H9 (cell line): Measurements from ENCODE around the gene OTUD3. TPM values are rescaled to one million over a fixed set of nuclear protein-coding genes. Genes with fewer than 3 reads are reported as not detected.

Source experiments
- DNase-seq: peaks from one replicate; pipeline ENCODE4 v3.0.0-alpha.2; 2017
- H2AFZ ChIP-seq: one replicate; pipeline ENCODE4 v1.6.1; 2013; ENCODE audit warnings: mild to moderate bottlenecking, low read length, control low read depth, moderate library complexity
- H2AK5ac ChIP-seq: 2 replicates; pipeline ENCODE4 v1.6.1; 2013; ENCODE audit warnings: low read length, control low read depth, mixed read lengths; ENCODE audit not compliant: insufficient read length
- H2BK120ac ChIP-seq: one replicate; pipeline ENCODE4 v1.6.1; 2013; ENCODE audit warnings: low read depth, mild to moderate bottlenecking, low read length, control low read depth, inconsistent platforms; ENCODE audit not compliant: poor library complexity, severe bottlenecking
- H2BK12ac ChIP-seq: 2 replicates; pipeline ENCODE4 v1.6.1; 2013; ENCODE audit warnings: low read length, control low read depth, mixed read lengths, low read depth; ENCODE audit not compliant: insufficient read length
- H2BK15ac ChIP-seq: 2 replicates; pipeline ENCODE4 v1.6.1; 2013; ENCODE audit warnings: low read depth, low read length, control low read depth
- H2BK20ac ChIP-seq: one replicate; pipeline ENCODE4 v1.6.1; 2013; ENCODE audit warnings: low read depth, mild to moderate bottlenecking, low read length, control low read depth, inconsistent platforms; ENCODE audit not compliant: poor library complexity, severe bottlenecking
- H2BK5ac ChIP-seq: 2 replicates; pipeline ENCODE4 v1.6.1; 2013; ENCODE audit warnings: low read length, control low read depth, mixed read lengths; ENCODE audit not compliant: insufficient read length
- H3K14ac ChIP-seq: 2 replicates; pipeline ENCODE4 v1.6.1; 2013; ENCODE audit warnings: low read length, control low read depth; ENCODE audit not compliant: insufficient read depth
- H3K18ac ChIP-seq: 2 replicates; pipeline ENCODE4 v1.6.1; 2013; ENCODE audit warnings: low read depth, mild to moderate bottlenecking, mixed read lengths, low read length, control low read depth; ENCODE audit not compliant: insufficient read length
- H3K23ac ChIP-seq: 2 replicates; pipeline ENCODE4 v1.6.1; 2013; ENCODE audit warnings: low read length, control low read depth, mixed read lengths, low read depth; ENCODE audit not compliant: insufficient read length
- H3K23me2 ChIP-seq: 2 replicates; pipeline ENCODE4 v1.6.1; 2013; ENCODE audit warnings: low read depth, mild to moderate bottlenecking, mixed read lengths, low read length, control low read depth; ENCODE audit not compliant: insufficient read length, poor library complexity, severe bottlenecking
- H3K27ac ChIP-seq: 2 replicates; pipeline ENCODE4 v1.5.1; 2013; ENCODE audit warnings: low read length, control low read depth, mixed read lengths, low read depth; ENCODE audit not compliant: insufficient read length
- H3K27me3 ChIP-seq: 2 replicates; pipeline ENCODE4 v1.6.1; 2013; ENCODE audit warnings: low read length, control low read depth, inconsistent platforms; ENCODE audit not compliant: insufficient read depth
- H3K4ac ChIP-seq: 2 replicates; pipeline ENCODE4 v1.6.1; 2013; ENCODE audit warnings: low read depth, mild to moderate bottlenecking, control low read depth, inconsistent platforms, low read length, moderate library complexity
- H3K4me1 ChIP-seq: 2 replicates; pipeline ENCODE4 v1.6.1; 2013; ENCODE audit warnings: low read length, control low read depth, inconsistent platforms; ENCODE audit not compliant: insufficient read depth
- H3K4me2 ChIP-seq: 2 replicates; pipeline ENCODE4 v1.6.1; 2013; ENCODE audit warnings: low read length, control low read depth, mixed read lengths; ENCODE audit not compliant: insufficient read length, insufficient read depth
- H3K56ac ChIP-seq: 2 replicates; pipeline ENCODE4 v1.6.1; 2013; ENCODE audit warnings: low read depth, mild to moderate bottlenecking, mixed read lengths, low read length, control low read depth; ENCODE audit not compliant: insufficient read length
- H3K79me1 ChIP-seq: 2 replicates; pipeline ENCODE4 v1.6.1; 2013; ENCODE audit warnings: low read depth, mild to moderate bottlenecking, moderate library complexity, low read length, control low read depth, inconsistent platforms; ENCODE audit not compliant: insufficient read depth, poor library complexity, severe bottlenecking
- H3K79me2 ChIP-seq: 2 replicates; pipeline ENCODE4 v1.6.1; 2013; ENCODE audit warnings: low read length, control low read depth, inconsistent platforms; ENCODE audit not compliant: insufficient read depth
- H3K9ac ChIP-seq: 2 replicates; pipeline ENCODE4 v1.6.1; 2013; ENCODE audit warnings: low read length, control low read depth, mixed read lengths; ENCODE audit not compliant: insufficient read length; ENCODE audit errors: extremely low read depth
- H3K9me3 ChIP-seq: one replicate; pipeline ENCODE4 v1.6.1; 2013; ENCODE audit warnings: low read depth, low read length, inconsistent platforms; ENCODE audit not compliant: control insufficient read depth
- H3T11ph ChIP-seq: one replicate; pipeline ENCODE4 v1.6.1; 2013; ENCODE audit warnings: mild to moderate bottlenecking, low read length, control low read depth, inconsistent platforms
- H4K20me1 ChIP-seq: one replicate; pipeline ENCODE4 v1.6.1; 2013; ENCODE audit not compliant: control insufficient read depth, insufficient read length, insufficient read depth
- H4K5ac ChIP-seq: 2 replicates; pipeline ENCODE4 v1.6.1; 2013; ENCODE audit warnings: low read depth, mild to moderate bottlenecking, mixed read lengths, low read length, control low read depth; ENCODE audit not compliant: insufficient read length
- H4K8ac ChIP-seq: replicated peaks from 2 replicates; pipeline ENCODE4 v1.6.1; 2013; ENCODE audit warnings: low read length, control low read depth, mixed read lengths, low read depth; ENCODE audit not compliant: insufficient read length
- H4K91ac ChIP-seq: 2 replicates; pipeline ENCODE4 v1.6.1; 2013; ENCODE audit warnings: low read depth, mild to moderate bottlenecking, moderate library complexity, mixed read lengths, low read length, control low read depth; ENCODE audit not compliant: insufficient read length
- H3K27ac Mint-ChIP-seq, 3 experiments: 2 replicates in 2 of 3; 3 replicates in 1 of 3; pipeline ENCODE4 v1.8.0; 2020 to 2021; ENCODE audit warnings: mixed read lengths in 3 of 3, mild to moderate bottlenecking in 1 of 3, moderate library complexity in 1 of 3
- H3K27me3 Mint-ChIP-seq: 2 replicates; pipeline ENCODE4 v1.8.0; 2021; ENCODE audit warnings: low read depth, mild to moderate bottlenecking, moderate library complexity, mixed read lengths
- H3K36me3 Mint-ChIP-seq, 3 experiments: 2 replicates in 2 of 3; 3 replicates in 1 of 3; pipeline ENCODE4 v1.8.0; 2020 to 2021; ENCODE audit warnings: low read depth in 3 of 3, mixed read lengths in 3 of 3; ENCODE audit not compliant: insufficient read depth in 1 of 3
- H3K4me1 Mint-ChIP-seq, 2 experiments: 2 replicates each; pipeline ENCODE4 v1.8.0; 2020; ENCODE audit warnings: mixed read lengths in 2 of 2
- H3K4me3 Mint-ChIP-seq, 2 experiments: 2 replicates in 1 of 2; 3 replicates in 1 of 2; pipeline ENCODE4 v1.8.0; 2020 to 2021; ENCODE audit warnings: mild to moderate bottlenecking in 2 of 2, mixed read lengths in 2 of 2, moderate library complexity in 1 of 2
- H3K9me3 Mint-ChIP-seq, 2 experiments: 2 replicates in 1 of 2; 3 replicates in 1 of 2; pipeline ENCODE4 v1.8.0; 2020; ENCODE audit warnings: mild to moderate bottlenecking in 2 of 2, mixed read lengths in 2 of 2, moderate library complexity in 1 of 2
- CTCF ChIP-seq: fragments of 200-600 bp; sonication (generic); conservative IDR thresholded peaks from 3 replicates; pipeline ENCODE4 v1.8.0; 2021; ENCODE audit warnings: antibody characterized with exemption, mild to moderate bottlenecking
- WGBS: extraction: QIAGEN DNeasy Blood & Tissue Kit; methylation state at CpG from one replicate; pipeline ENCODE4 v1.1.7; 2013; ENCODE audit warnings: missing lambda C conversion rate, low lambda C conversion rate, mixed read lengths; ENCODE audit not compliant: insufficient read length; ENCODE audit errors: extremely low coverage; 5-methylcytosine and 5-hydroxymethylcytosine counted together
- total RNA-seq: library from RNA; stranded (reverse); gene quantifications from 2 replicates; pipeline ENCODE4 v1.2.1, GENCODE V29; 2021

OTUD3 gene
- total RNA-seq, 1 experiment from 2014 or later: 12.0 TPM

DNA sequence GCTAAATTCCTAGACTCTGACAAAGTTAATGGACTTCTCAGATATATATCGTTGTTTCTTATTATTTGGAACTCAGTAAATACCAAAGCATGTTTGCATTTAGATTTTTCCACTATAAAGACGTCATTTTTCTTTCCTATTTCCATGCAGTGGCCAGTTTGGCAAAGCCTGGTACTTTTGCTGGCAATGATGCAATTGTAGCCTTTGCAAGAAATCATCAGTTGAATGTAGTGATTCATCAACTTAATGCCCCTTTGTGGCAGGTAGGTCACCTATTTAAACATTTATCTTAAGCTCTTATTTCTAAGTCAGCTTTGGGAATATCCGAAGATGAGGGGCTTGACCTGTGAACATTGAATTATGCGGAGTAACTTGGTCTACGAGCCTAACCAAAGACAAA lies 12.0 kb downstream of the OTUD3 start:
- no peak for TF ChIP-seq CTCF
- no peak overlapping the region for H2BK5ac ChIP-seq
- H3K4me1 Mint-ChIP-seq: no peaks in the 10 kb centered on the region; a peak in 1 of 4 replicates
- no peak overlapping the region for H4K5ac ChIP-seq
- no peaks in the 10 kb centered on the region for H3K9me3 Mint-ChIP-seq
- no peak overlapping the region for H2BK15ac ChIP-seq
- no peak overlapping the region for H3K27ac Mint-ChIP-seq
- no peak overlapping the region for H3K14ac ChIP-seq
- no peak overlapping the region for H2BK12ac ChIP-seq
- H3K79me1 ChIP-seq: peaks cover 5% of the 10 kb centered on the region
- no peak overlapping the region for H2BK120ac ChIP-seq
- H3K4me2 ChIP-seq: no peak overlapping the region
- WGBS: no CpG with 5 or more reads among the region's 5 CpGs
- no peak overlapping the region for H3K9ac ChIP-seq
- H2AK5ac ChIP-seq: no peak overlapping the region
- H3K4me3 Mint-ChIP-seq: no peak overlapping the region
- H3K4me1 ChIP-seq: no peaks in the 10 kb centered on the region
- no peaks in the 10 kb centered on the region; the same call in 1 of the 2 replicates for H3K79me2 ChIP-seq
- H3K36me3 Mint-ChIP-seq: peaks cover 18 to 68% (median 59%) of the 10 kb centered on the region in 3 experiments; a peak in 6 of 7 replicates
- H2AFZ ChIP-seq: no peak overlapping the region
- no peak overlapping the region for H3K56ac ChIP-seq
- H3K4ac ChIP-seq: no peak overlapping the region
- no peaks in the 10 kb centered on the region for H3K23me2 ChIP-seq
- no peak overlapping the region for H4K8ac ChIP-seq
- no peak overlapping the region for H4K91ac ChIP-seq
- no peak overlapping the region for H2BK20ac ChIP-seq
- no peak overlapping the region for H3K18ac ChIP-seq
- no peaks in the 10 kb centered on the region for H3K27me3 ChIP-seq
- H3K27me3 Mint-ChIP-seq: no peaks in the 10 kb centered on the region
- no peak overlapping the region for H3T11ph ChIP-seq
- no peaks in the 10 kb centered on the region for H4K20me1 ChIP-seq
- DNase-seq: no peak
- no peak overlapping the region for H3K23ac ChIP-seq
- no peaks in the 10 kb centered on the region for H3K9me3 ChIP-seq
- H3K27ac ChIP-seq: no peak overlapping the region
